PFSK-1 (cell line): ENCODE measurements around the gene PALLD.
A peak's percentile ranks its signal among the peaks of the same experiment; 100 is the strongest.

ENCODE experiments used
- FOXP2 ChIP-seq: optimal IDR thresholded peaks from 2 replicates; pipeline ENCODE3; 2011; ENCODE audit warnings: borderline replicate concordance, control low read depth, inconsistent platforms; ENCODE audit not compliant: insufficient read depth; ENCODE audit errors: extremely low read length, extremely low read depth
- POLR2AphosphoS5 ChIP-seq: IDR thresholded peaks from 2 replicates; pipeline ENCODE4 v1.6.1; 2012; ENCODE audit warnings: low read depth, mild to moderate bottlenecking, control low read depth, low read length, moderate library complexity
- SIN3A ChIP-seq: IDR thresholded peaks from 2 replicates; pipeline ENCODE4 v1.6.1; 2012; ENCODE audit warnings: mild to moderate bottlenecking, low read length, moderate library complexity, borderline replicate concordance; ENCODE audit not compliant: insufficient read depth
- TAF1 ChIP-seq: IDR thresholded peaks from 2 replicates; pipeline ENCODE4 v1.6.1; 2012; ENCODE audit warnings: low read length, control low read depth, borderline replicate concordance; ENCODE audit not compliant: insufficient read depth
- TF ChIP-seq, protein P1 (sequence below), 2 experiments: IDR thresholded peaks; 2 replicates each; pipeline versions ENCODE4 v1.6.1 to v1.8.0; 2011 to 2012; ENCODE audit warnings: low read depth in 2 of 2, low read length in 2 of 2, control low read depth in 1 of 2, inconsistent platforms in 1 of 2, mild to moderate bottlenecking in 1 of 2, moderate library complexity in 1 of 2; ENCODE audit not compliant: insufficient read depth in 1 of 2

Gene PALLD

DNA sequence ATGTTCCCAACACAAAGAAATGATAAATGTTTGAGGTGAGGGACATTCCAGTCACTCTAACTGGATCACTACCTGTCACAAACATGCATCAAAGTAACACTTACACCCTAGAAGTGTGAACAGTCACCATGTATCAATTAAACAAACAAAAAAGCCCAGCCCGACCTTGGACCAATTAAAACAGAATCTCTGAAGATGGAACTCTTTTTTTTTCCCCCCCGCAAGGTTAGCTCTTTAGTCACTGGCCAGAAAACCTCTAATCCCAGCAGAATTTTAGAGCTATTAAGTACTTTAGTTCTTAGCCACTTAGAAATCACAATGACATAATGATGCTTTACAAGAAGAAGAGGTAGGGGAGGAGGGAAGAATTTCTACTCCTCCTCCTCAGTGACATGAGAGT, 154.5 kb downstream of the PALLD start:
- TF ChIP-seq, protein P1, sequence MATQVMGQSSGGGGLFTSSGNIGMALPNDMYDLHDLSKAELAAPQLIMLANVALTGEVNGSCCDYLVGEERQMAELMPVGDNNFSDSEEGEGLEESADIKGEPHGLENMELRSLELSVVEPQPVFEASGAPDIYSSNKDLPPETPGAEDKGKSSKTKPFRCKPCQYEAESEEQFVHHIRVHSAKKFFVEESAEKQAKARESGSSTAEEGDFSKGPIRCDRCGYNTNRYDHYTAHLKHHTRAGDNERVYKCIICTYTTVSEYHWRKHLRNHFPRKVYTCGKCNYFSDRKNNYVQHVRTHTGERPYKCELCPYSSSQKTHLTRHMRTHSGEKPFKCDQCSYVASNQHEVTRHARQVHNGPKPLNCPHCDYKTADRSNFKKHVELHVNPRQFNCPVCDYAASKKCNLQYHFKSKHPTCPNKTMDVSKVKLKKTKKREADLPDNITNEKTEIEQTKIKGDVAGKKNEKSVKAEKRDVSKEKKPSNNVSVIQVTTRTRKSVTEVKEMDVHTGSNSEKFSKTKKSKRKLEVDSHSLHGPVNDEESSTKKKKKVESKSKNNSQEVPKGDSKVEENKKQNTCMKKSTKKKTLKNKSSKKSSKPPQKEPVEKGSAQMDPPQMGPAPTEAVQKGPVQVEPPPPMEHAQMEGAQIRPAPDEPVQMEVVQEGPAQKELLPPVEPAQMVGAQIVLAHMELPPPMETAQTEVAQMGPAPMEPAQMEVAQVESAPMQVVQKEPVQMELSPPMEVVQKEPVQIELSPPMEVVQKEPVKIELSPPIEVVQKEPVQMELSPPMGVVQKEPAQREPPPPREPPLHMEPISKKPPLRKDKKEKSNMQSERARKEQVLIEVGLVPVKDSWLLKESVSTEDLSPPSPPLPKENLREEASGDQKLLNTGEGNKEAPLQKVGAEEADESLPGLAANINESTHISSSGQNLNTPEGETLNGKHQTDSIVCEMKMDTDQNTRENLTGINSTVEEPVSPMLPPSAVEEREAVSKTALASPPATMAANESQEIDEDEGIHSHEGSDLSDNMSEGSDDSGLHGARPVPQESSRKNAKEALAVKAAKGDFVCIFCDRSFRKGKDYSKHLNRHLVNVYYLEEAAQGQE (IDR thresholded peaks at IDR 0.05; ENCODE audit: insufficient read depth in 1 of 2, low read depth in 2 of 2, low read length in 2 of 2): no peak
- TF ChIP-seq FOXP2: no peak

DNA sequence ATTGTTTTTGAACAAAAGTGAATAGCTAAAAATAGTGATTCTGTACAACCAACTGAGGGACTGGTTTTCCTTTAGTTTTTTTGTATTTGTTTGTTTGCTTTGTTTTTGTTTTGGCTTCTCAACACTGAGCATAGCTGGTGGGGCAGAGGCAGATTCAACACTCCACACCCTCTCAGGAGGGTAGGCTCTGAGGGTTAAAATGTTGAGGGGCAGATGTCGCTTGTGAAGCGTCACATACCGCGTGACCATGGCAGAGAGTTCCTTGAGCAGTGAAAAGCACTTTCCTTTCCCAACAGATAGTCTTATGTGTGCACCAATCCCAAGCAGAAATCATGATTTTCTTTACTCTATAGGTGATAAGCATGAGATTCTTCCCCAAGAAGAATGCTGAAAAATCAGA, 155.0 kb downstream of the PALLD start:
- TF ChIP-seq, protein P1 (IDR thresholded peaks at IDR 0.05; ENCODE audit: insufficient read depth in 1 of 2, low read depth in 2 of 2, low read length in 2 of 2): no peak
- TF ChIP-seq POLR2AphosphoS5: no peak
- TF ChIP-seq FOXP2: no peak
- no peak for TF ChIP-seq TAF1

DNA sequence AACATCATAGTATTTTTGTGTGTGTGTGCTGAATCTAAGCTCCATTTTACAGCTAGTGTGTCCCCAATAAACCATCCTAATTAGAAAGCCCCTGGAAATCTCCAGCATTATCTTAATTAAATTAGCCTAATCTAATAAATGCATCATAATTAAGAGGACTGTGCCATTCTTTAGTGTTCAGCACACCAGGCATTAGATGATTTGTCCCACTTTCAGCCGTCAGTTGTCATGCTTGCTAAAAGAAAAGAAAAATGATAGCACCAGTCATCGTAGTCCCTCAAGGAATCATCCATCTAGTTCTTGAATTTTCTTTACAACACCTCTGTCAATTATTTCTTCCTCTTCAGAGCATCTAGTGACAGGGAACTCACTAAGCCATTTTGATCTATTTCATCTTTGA, 155.9 kb downstream of the PALLD start:
- TF ChIP-seq, protein P1 (IDR thresholded peaks at IDR 0.05; ENCODE audit: insufficient read depth in 1 of 2, low read depth in 2 of 2, low read length in 2 of 2): 0 out of 4 replicates have a peak, but pooled peaks of 1 of the 2 experiments have one; percentile 11
- TF ChIP-seq TAF1 (no peak), POLR2AphosphoS5 (peak; percentile 30; the same call in 1 of the 2 replicates), SIN3A (no peak)

DNA sequence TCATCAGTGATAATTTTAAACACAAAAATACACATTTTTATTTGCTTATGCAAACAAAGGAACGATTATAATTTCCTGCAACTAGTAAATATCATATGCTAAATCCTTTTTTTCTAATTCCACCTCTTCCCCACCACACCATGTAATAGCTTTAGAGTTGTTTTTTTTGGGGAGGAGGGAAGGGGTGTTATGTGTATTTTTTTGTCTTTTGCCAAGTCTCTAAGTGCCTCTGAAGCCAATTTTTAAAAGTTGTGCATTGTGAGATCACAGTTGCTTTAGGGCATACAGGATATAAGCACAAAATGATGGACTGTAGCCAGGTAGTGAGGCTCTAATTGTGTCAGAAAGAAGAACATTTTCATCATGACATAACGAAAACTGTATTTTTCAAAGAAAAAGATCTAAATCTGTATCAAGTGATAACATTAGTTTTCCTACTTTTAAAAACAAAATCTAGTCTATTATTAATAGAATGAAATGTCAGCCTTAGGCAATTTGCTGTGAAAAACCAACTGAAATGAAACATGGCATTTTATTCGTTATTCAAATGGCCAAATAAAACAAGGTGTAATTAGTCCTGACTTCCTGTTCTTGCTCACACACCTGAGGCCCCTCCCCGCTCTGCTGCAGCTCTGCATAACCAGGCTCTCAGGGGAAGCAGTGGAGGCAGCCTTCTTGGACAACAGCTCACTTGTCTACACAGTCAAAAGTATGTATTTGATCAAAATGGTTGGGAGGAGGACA, 157.4 kb downstream of the PALLD start:
- TF ChIP-seq POLR2AphosphoS5: no peak
- TF ChIP-seq, protein P1 (IDR thresholded peaks at IDR 0.05; ENCODE audit: insufficient read depth in 1 of 2, low read depth in 2 of 2, low read length in 2 of 2): no peak
- TF ChIP-seq FOXP2: no peak
- TF ChIP-seq SIN3A: no peak
- TF ChIP-seq TAF1: no peak

DNA sequence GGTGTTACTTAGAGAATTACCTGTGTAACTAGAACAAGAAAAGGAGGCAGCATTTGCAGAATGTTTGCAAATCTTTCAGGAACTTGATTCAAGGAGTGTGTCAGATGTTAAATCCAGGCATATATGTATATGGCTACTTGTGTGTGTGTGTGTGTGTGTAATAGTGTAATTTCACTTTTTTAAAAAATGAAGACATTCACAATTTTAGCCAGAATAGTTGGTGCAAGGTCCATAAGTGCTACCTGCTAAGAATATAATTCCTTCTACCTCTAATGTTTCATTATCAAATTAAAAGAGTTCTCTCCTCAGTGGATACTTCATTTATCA, 158.0 kb downstream of the PALLD start:
- TF ChIP-seq, protein P1 (IDR thresholded peaks at IDR 0.05; ENCODE audit: insufficient read depth in 1 of 2, low read depth in 2 of 2, low read length in 2 of 2): no peak
- TF ChIP-seq FOXP2 (no peak), TAF1 (no peak), POLR2AphosphoS5 (no peak), SIN3A (no peak)
